IMR-90 (cell line): ENCODE data around the gene LMNB1. TPM values are rescaled to one million over a fixed set of nuclear protein-coding genes. Genes with fewer than 3 reads are reported as not detected.

Experiments used
- ATAC-seq: fragments of 200-7000 bp; cut with Tn5 transposase; 2 replicates; pipeline ENCODE4 v1.9.1; 2020; ENCODE audit warnings: low read depth, mild to moderate bottlenecking, moderate library complexity
- BruUV-seq: library from RNA; stranded (reverse); fragments of 400-500 nt; replicated peaks from 2 replicates; lab custom pipeline; 2021; lab: Mats Ljungman, UMichigan
- CTCF ChIA-PET: fragments of 300-600 bp; formaldehyde crosslinking; extraction: SDS; loops from one replicate; lab custom pipeline; 2021; ENCODE audit warnings: antibody characterized with exemption; lab: Yijun Ruan, JAX
- POLR2A ChIA-PET: fragments of 300-600 bp; sonication (Branson Sonifier 250); formaldehyde crosslinking; loops from one replicate; lab custom pipeline; 2022; ENCODE audit warnings: antibody characterized with exemption; ENCODE audit not compliant: unreplicated experiment; lab: Charles Lee
- DNase-seq: peaks from one replicate; pipeline ENCODE4 v3.0.0; 2013
- H2AFZ ChIP-seq: replicated peaks from 2 replicates; pipeline ENCODE3; 2013; ENCODE audit warnings: low read length, mild to moderate bottlenecking; ENCODE audit not compliant: poor library complexity
- H2AK5ac ChIP-seq: 2 replicates; pipeline ENCODE4 v1.6.1; 2013; ENCODE audit warnings: low read depth, low read length, inconsistent platforms
- H2AK9ac ChIP-seq: replicated peaks from 2 replicates; pipeline ENCODE3; 2013; ENCODE audit warnings: mild to moderate bottlenecking, low read depth, low read length, moderate library complexity; ENCODE audit not compliant: poor library complexity
- H2BK120ac ChIP-seq: 2 replicates; pipeline ENCODE4 v1.6.1; 2013; ENCODE audit warnings: low read depth, low read length, inconsistent platforms
- H2BK15ac ChIP-seq: 3 replicates; pipeline ENCODE4 v1.6.1; 2013; ENCODE audit warnings: low read depth, low read length, inconsistent platforms
- H2BK20ac ChIP-seq: 2 replicates; pipeline ENCODE4 v1.6.1; 2013; ENCODE audit warnings: low read depth, mild to moderate bottlenecking, inconsistent platforms, low read length, moderate library complexity
- H2BK5ac ChIP-seq: 2 replicates; pipeline ENCODE4 v1.6.1; 2013; ENCODE audit warnings: mild to moderate bottlenecking, low read depth, low read length, inconsistent platforms; ENCODE audit not compliant: poor library complexity, severe bottlenecking
- H3K14ac ChIP-seq: replicated peaks from 2 replicates; pipeline ENCODE4 v1.6.1; 2013; ENCODE audit warnings: low read depth, low read length, inconsistent platforms
- H3K18ac ChIP-seq: 2 replicates; pipeline ENCODE4 v1.6.1; 2013; ENCODE audit warnings: low read depth, low read length, control low read depth
- H3K23ac ChIP-seq: 2 replicates; pipeline ENCODE4 v1.6.1; 2013; ENCODE audit warnings: low read depth, low read length, inconsistent platforms
- H3K27ac ChIP-seq: 2 replicates; pipeline ENCODE4 v1.5.1; 2013; ENCODE audit warnings: mild to moderate bottlenecking, control low read depth, low read length; ENCODE audit not compliant: insufficient read depth
- H3K27me3 ChIP-seq: 2 replicates; pipeline ENCODE4 v1.6.1; 2013; ENCODE audit warnings: low read length; ENCODE audit not compliant: control insufficient read depth, insufficient read depth
- H3K36me3 ChIP-seq: 2 replicates; pipeline ENCODE4 v1.6.1; 2013; ENCODE audit warnings: low read length, mixed read lengths; ENCODE audit not compliant: control insufficient read depth, insufficient read depth
- H3K4ac ChIP-seq: 2 replicates; pipeline ENCODE4 v1.6.1; 2013; ENCODE audit warnings: low read depth, low read length, inconsistent platforms
- H3K4me1 ChIP-seq: 2 replicates; pipeline ENCODE4 v1.6.1; 2013; ENCODE audit warnings: low read length, mixed read lengths; ENCODE audit not compliant: control insufficient read depth, insufficient read depth
- H3K4me2 ChIP-seq: 2 replicates; pipeline ENCODE4 v1.6.1; 2013; ENCODE audit warnings: low read depth, mild to moderate bottlenecking, control low read depth, low read length, moderate library complexity
- H3K4me3 ChIP-seq: 2 replicates; pipeline ENCODE4 v1.5.1; 2013; ENCODE audit warnings: low read depth, mild to moderate bottlenecking, control low read depth, low read length, moderate library complexity; ENCODE audit not compliant: insufficient read depth
- H3K56ac ChIP-seq: 2 replicates; pipeline ENCODE4 v1.6.1; 2013; ENCODE audit warnings: low read length, inconsistent platforms; ENCODE audit not compliant: insufficient read depth; ENCODE audit errors: extremely low read depth
- H3K79me1 ChIP-seq, 2 experiments: 2 replicates each; pipeline ENCODE4 v1.6.1; 2013; ENCODE audit warnings: low read length in 2 of 2, inconsistent platforms in 1 of 2, low read depth in 1 of 2
- H3K9ac ChIP-seq: 2 replicates; pipeline ENCODE4 v1.6.1; 2013; ENCODE audit warnings: low read depth, low read length, control low read depth
- H3K9me1 ChIP-seq: 2 replicates; pipeline ENCODE4 v1.6.1; 2013; ENCODE audit warnings: low read length, inconsistent platforms; ENCODE audit not compliant: insufficient read depth
- H3K9me3 ChIP-seq: 2 replicates; pipeline ENCODE4 v1.6.1; 2013; ENCODE audit warnings: low read length; ENCODE audit not compliant: control insufficient read depth, insufficient read depth
- H4K20me1 ChIP-seq: 2 replicates; pipeline ENCODE4 v1.6.1; 2013; ENCODE audit warnings: low read length, inconsistent platforms; ENCODE audit not compliant: insufficient read depth
- H4K5ac ChIP-seq: 2 replicates; pipeline ENCODE4 v1.6.1; 2013; ENCODE audit warnings: mild to moderate bottlenecking, low read depth, low read length, control low read depth
- H4K8ac ChIP-seq, 2 experiments: 2 replicates each; pipeline ENCODE4 v1.6.1; 2013; ENCODE audit warnings: low read depth in 2 of 2, low read length in 2 of 2, control low read depth in 1 of 2, inconsistent platforms in 1 of 2
- H4K91ac ChIP-seq: 2 replicates; pipeline ENCODE4 v1.6.1; 2013; ENCODE audit warnings: low read depth, low read length, inconsistent platforms; ENCODE audit not compliant: insufficient read depth
- BHLHE40 ChIP-seq: fragments of 150-350 bp; IDR thresholded peaks from 2 replicates; pipeline ENCODE4 v1.6.1; 2016; ENCODE audit warnings: mild to moderate bottlenecking, low read depth, low read length
- CEBPB ChIP-seq: IDR thresholded peaks from 2 replicates; pipeline ENCODE4 v1.6.1; 2012; ENCODE audit warnings: low read depth, low read length, improper control_type of control experiment
- CHD1 ChIP-seq: IDR thresholded peaks from 2 replicates; pipeline ENCODE4 v1.6.1; 2012; ENCODE audit warnings: low read depth, low read length, improper control_type of control experiment
- CTCF ChIP-seq: conservative IDR thresholded peaks from 2 replicates; pipeline ENCODE4 v1.5.1; 2012; ENCODE audit warnings: mild to moderate bottlenecking, low read depth, low read length, improper control_type of control experiment
- FOS ChIP-seq: fragments of 150-350 bp; IDR thresholded peaks from 2 replicates; pipeline ENCODE4 v1.6.1; 2016; ENCODE audit warnings: low read depth, low read length
- MAFK ChIP-seq: IDR thresholded peaks from 2 replicates; pipeline ENCODE4 v1.6.1; 2012; ENCODE audit warnings: low read depth, low read length, improper control_type of control experiment
- MXI1 ChIP-seq: IDR thresholded peaks from 2 replicates; pipeline ENCODE4 v1.6.1; 2012; ENCODE audit warnings: low read depth, mild to moderate bottlenecking, low read length, moderate library complexity, borderline replicate concordance
- NFE2L2 ChIP-seq: fragments of 150-350 bp; IDR thresholded peaks from 2 replicates; pipeline ENCODE4 v1.6.1; 2016; ENCODE audit warnings: low read depth, mild to moderate bottlenecking, low read length
- POLR2A ChIP-seq: IDR thresholded peaks from 2 replicates; pipeline ENCODE4 v1.6.1; 2012; ENCODE audit warnings: mild to moderate bottlenecking, low read depth, low read length
- RAD21 ChIP-seq: IDR thresholded peaks from 2 replicates; pipeline ENCODE4 v1.6.1; 2012; ENCODE audit warnings: low read length, improper control_type of control experiment
- RCOR1 ChIP-seq: IDR thresholded peaks from 2 replicates; pipeline ENCODE4 v1.6.1; 2012; ENCODE audit warnings: mild to moderate bottlenecking, low read length, improper control_type of control experiment; ENCODE audit not compliant: insufficient replicate concordance
- RFX5 ChIP-seq: IDR thresholded peaks from 2 replicates; pipeline ENCODE4 v1.8.0; 2012; ENCODE audit warnings: low read depth, mild to moderate bottlenecking, low read length, moderate library complexity
- SMC3 ChIP-seq: fragments of 150-350 bp; IDR thresholded peaks from 2 replicates; pipeline ENCODE4 v1.6.1; 2016; ENCODE audit warnings: low read depth, mild to moderate bottlenecking, antibody characterized with exemption, low read length, moderate library complexity
- USF2 ChIP-seq: fragments of 150-350 bp; IDR thresholded peaks from 2 replicates; pipeline ENCODE4 v1.6.1; 2017; ENCODE audit warnings: mild to moderate bottlenecking, antibody characterized with exemption, low read length, low read depth
- WGBS, 2 experiments: methylation state at CpG; one replicate each; pipeline versions ENCODE4 v1.1.5 to v1.1.7; 2013; ENCODE audit warnings: missing lambda C conversion rate in 2 of 2; ENCODE audit not compliant: insufficient read length in 1 of 2; ENCODE audit errors: extremely low coverage in 2 of 2; 5-methylcytosine and 5-hydroxymethylcytosine counted together
- dilution Hi-C: fragments of 300-500 bp; cut with HindIII; formaldehyde crosslinking; loops from one replicate; pipeline ENCODE4 v1.14.3; 2018; ENCODE audit warnings: low sequenced_read_pairs; ENCODE audit not compliant: unreplicated experiment
- in situ Hi-C: fragments of 300-500 bp; cut with MboI; formaldehyde crosslinking; loops from 3 replicates; pipeline ENCODE4 v1.14.3; 2019; ENCODE audit warnings: low sequenced_read_pairs, inconsistent platforms, mixed read lengths
- intact Hi-C: fragments of 100-400 bp; cut with micrococcal nuclease; formaldehyde crosslinking; loops from 2 replicates; pipeline ENCODE4 v1.10.0; 2022
- polyA plus RNA-seq, 3 experiments: library from polyadenylated mRNA; depleted of rRNA; stranded (reverse); fragments of >200 nt; gene quantifications; 2 replicates each; pipeline ENCODE4 v1.2.3, GENCODE V29; 2012; ENCODE audit warnings: low replicate concordance in 1 of 3
- total RNA-seq: library from RNA; depleted of rRNA; stranded (reverse); fragments of >200 nt; gene quantifications from 2 replicates; pipeline ENCODE4 v1.2.3, GENCODE V29; 2012

Gene LMNB1
- total and polyA plus RNA-seq, 2 of the 4 experiments (the other 2 are of a cell fraction): 36.0 to 53.6 TPM

- no peak overlapping the region for H2AK9ac ChIP-seq
- no peak overlapping the region for H2AK5ac ChIP-seq
- no peaks in the 10 kb centered on the region for H3K79me1 ChIP-seq
- H3K23ac ChIP-seq: no peak overlapping the region
- H4K20me1 ChIP-seq: no peaks in the 10 kb centered on the region
- H3K9me1 ChIP-seq: no peaks in the 10 kb centered on the region
- H3K27ac ChIP-seq: no peak overlapping the region
- no peak for TF ChIP-seq POLR2A
- no peak for TF ChIP-seq RCOR1
- TF ChIP-seq CEBPB: no peak
- no peak for TF ChIP-seq FOS
- TF ChIP-seq BHLHE40: no peak
- TF ChIP-seq MAFK: no peak
- no peak for TF ChIP-seq CTCF
- no peak for TF ChIP-seq NFE2L2
- TF ChIP-seq MXI1: no peak
- no peak for TF ChIP-seq RFX5
- TF ChIP-seq RAD21: no peak
- TF ChIP-seq CHD1: no peak
- TF ChIP-seq USF2: no peak
- no peak for TF ChIP-seq SMC3
- H2BK120ac ChIP-seq: no peak overlapping the region
- CTCF ChIA-PET: no interaction called here
- H4K5ac ChIP-seq: no peak overlapping the region
- no peak overlapping the region for H2BK20ac ChIP-seq
- dilution Hi-C loops (no loop called here), intact Hi-C loops (no loop called here), in situ Hi-C loops (no loop called here)
- H2AFZ ChIP-seq: no peak overlapping the region
- no TSS peak for BruUV-seq
- no peaks in the 10 kb centered on the region for H3K9me3 ChIP-seq
- H3K56ac ChIP-seq: no peak overlapping the region
- H3K4ac ChIP-seq: no peak overlapping the region
- WGBS, 2 experiments: no CpG with 5 or more reads among the region's 2 CpGs
- H2BK5ac ChIP-seq: no peak overlapping the region
- H3K9ac ChIP-seq: no peak overlapping the region
- no peak overlapping the region for H3K4me3 ChIP-seq
- H4K91ac ChIP-seq: no peak overlapping the region
- no peaks in the 10 kb centered on the region for H3K36me3 ChIP-seq
- no peaks in the 10 kb centered on the region; the same call in 1 of the 2 replicates for H3K4me1 ChIP-seq
- peaks cover 2% of the 10 kb centered on the region for H3K27me3 ChIP-seq
- ATAC-seq (no peak), DNase-seq (no peak)
- no peak overlapping the region for H4K8ac ChIP-seq
- no peak overlapping the region for H2BK15ac ChIP-seq
- POLR2A ChIA-PET: no interaction called here
- H3K14ac ChIP-seq: no peak overlapping the region
- H3K18ac ChIP-seq: no peak overlapping the region
- no peak overlapping the region for H3K4me2 ChIP-seq
Measured at GRCh38 chr5:126732716-126733115, 44.2 kb upstream of the LMNB1 start.
